GM12891 (cell line): ENCODE results near the gene TRPM1.

Source experiments
- POLR2A ChIP-seq: IDR thresholded peaks from 2 replicates; pipeline ENCODE4 v1.6.1; 2011; ENCODE audit warnings: low read depth, low read length, control low read depth
- POLR2AphosphoS5 ChIP-seq: IDR thresholded peaks from 2 replicates; pipeline ENCODE4 v1.6.1; 2011; ENCODE audit warnings: low read depth, low read length, control low read depth
- TAF1 ChIP-seq: IDR thresholded peaks from 2 replicates; pipeline ENCODE4 v1.6.1; 2011; ENCODE audit warnings: low read depth, low read length, control low read depth

- TF ChIP-seq TAF1, result no peak
- no peak for TF ChIP-seq POLR2A
- TF ChIP-seq POLR2AphosphoS5, result no peak
These were observed 76.5 kb downstream of the TRPM1 start for GRCh38 chr15:31024979-31025378.
